Measurements from ENCODE around the gene MLLT11. TPM values are rescaled to one million over a fixed set of nuclear protein-coding genes. Genes with fewer than 3 reads are reported as not detected.
A peak's percentile ranks its signal among the peaks of the same experiment; 100 is the strongest.

MLLT11 gene, protein sequence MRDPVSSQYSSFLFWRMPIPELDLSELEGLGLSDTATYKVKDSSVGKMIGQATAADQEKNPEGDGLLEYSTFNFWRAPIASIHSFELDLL
- 27.9 and 37.0 TPM in 2 replicates for total RNA-seq (ENCODE audit: low replicate concordance)

DNA sequence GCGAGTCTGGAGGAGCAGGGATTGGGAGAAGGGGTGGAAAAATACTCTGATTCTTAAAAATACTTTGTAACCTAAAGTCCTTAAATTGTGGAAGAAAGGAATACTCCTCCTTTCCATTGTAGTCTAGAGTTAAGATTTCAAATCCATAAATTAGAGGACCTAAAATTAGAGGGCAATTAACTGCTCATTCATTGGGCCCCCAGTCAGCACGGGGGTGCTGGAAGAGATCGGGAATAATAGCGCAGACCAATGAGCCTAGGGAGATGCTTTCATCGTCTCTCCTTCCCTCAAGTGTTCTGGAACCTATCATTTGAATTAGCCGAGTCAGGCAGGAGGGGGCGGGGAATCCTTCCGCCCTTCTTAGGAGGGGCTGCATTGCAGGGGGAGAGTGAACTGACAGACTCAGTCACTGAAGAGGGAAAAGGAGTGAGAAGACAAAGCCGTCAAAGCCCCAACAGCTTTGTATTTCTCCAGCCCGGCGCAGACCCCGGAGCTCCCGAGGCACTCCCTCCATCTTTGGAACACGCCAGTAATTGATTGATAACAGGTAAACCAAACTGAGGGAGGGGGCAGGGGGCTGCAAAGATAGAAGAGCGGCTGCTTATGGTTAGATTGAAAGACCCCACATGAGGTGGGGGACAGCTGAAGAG lies at the start of gene MLLT11:
Gene MLLT11, plus strand, starts transcription at position 391 of the 650 bp plus-strand sequence. CDS start 6,828 bp downstream, outside the sequence.
- peak; percentile 94 for DNase-seq (ENCODE audit: low spot score)
- Histone ChIP-seq H3K4me2 (peak within 1 kb of the TSS; percentile 90), H3K79me2 (ENCODE audit: low read depth) (peaks cover 94% of the 10 kb centered on the region), H3K4me3 (peak within 1 kb of the TSS; percentile 89), H3K4me1 (peaks cover 17% of the 10 kb centered on the region), H3K27me3 (no peaks in the 10 kb centered on the region), H2AFZ (replicated peaks) (peak within 1 kb of the TSS; percentile 75), H3K36me3 (no peaks in the 10 kb centered on the region), H3K27ac (peak within 1 kb of the TSS; percentile 76), H4K20me1 (ENCODE audit: low read depth) (peaks cover 28% of the 10 kb centered on the region), H3K9me3 (ENCODE audit: low read depth) (no peaks in the 10 kb centered on the region), H3K9ac (peak within 1 kb of the TSS; percentile 75), H3F3A (ENCODE audit: low read depth) (peaks cover 22% of the 10 kb centered on the region)
- Mint-ChIP-seq H3K9me3 (no peaks in the 10 kb centered on the region), H3K36me3 (peaks cover 32% of the 10 kb centered on the region), H3K4me1 (peaks cover 41% of the 10 kb centered on the region), H3K27ac (peak within 1 kb of the TSS; percentile 92), H3K4me3 (peak within 1 kb of the TSS; percentile 93), H3K27me3 (ENCODE audit: insufficient read depth, low read depth) (peaks cover 11% of the 10 kb centered on the region)
- no peak for TF ChIP-seq EZH2 (IDR thresholded peaks at IDR 0.05)
- TF ChIP-seq, protein P1, sequence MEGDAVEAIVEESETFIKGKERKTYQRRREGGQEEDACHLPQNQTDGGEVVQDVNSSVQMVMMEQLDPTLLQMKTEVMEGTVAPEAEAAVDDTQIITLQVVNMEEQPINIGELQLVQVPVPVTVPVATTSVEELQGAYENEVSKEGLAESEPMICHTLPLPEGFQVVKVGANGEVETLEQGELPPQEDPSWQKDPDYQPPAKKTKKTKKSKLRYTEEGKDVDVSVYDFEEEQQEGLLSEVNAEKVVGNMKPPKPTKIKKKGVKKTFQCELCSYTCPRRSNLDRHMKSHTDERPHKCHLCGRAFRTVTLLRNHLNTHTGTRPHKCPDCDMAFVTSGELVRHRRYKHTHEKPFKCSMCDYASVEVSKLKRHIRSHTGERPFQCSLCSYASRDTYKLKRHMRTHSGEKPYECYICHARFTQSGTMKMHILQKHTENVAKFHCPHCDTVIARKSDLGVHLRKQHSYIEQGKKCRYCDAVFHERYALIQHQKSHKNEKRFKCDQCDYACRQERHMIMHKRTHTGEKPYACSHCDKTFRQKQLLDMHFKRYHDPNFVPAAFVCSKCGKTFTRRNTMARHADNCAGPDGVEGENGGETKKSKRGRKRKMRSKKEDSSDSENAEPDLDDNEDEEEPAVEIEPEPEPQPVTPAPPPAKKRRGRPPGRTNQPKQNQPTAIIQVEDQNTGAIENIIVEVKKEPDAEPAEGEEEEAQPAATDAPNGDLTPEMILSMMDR (IDR thresholded peaks at IDR 0.05) = peak; percentile 30

DNA sequence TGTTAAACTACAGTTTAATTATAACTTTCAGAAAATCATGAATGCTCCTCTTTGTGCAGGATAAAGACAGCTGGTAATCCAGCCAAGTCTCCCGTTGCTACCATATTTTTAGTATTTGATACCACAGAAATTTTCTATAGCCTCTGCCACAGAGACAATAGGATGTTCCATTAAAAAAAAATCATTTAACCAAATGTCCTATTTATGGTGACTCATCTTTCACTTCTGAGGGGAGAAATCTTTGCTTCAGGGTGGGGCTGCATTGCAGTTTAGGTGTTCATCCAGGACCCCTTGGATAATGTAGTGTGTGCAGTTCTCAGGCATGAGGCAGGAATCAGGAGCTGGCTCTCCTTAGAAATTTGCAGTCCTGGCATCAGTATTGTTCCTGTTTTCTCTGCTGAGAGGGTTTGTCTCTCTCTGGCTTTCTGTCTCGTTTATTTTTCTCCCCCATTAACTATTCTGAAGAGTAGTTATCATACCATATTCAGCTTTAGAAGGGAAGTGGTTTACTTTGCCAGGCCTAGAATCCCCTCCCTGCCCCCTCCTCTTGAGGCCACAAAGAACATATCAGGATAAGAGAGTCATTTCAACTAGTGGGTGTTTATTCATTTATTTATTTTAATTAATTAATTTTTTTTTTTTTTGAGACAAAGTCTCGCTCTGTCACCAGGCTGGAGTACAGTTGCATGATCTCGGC lies 48.9 kb upstream of the MLLT11 start:
- no peaks in the 10 kb centered on the region for H3K36me3 ChIP-seq
- H3K4me3 ChIP-seq = no peak overlapping the region
- no peak overlapping the region for H3K9ac ChIP-seq
- no peak overlapping the region for H2AFZ ChIP-seq (replicated peaks)
- H3K4me1 Mint-ChIP-seq = peaks cover 29% of the 10 kb centered on the region
- no peak overlapping the region for H3K27ac Mint-ChIP-seq
- H3F3A ChIP-seq (ENCODE audit: low read depth) = peaks cover 18% of the 10 kb centered on the region
- peaks cover 4% of the 10 kb centered on the region for H3K27me3 Mint-ChIP-seq (ENCODE audit: insufficient read depth, low read depth)
- H4K20me1 ChIP-seq (ENCODE audit: low read depth) = no peaks in the 10 kb centered on the region
- H3K36me3 Mint-ChIP-seq = peaks cover 3% of the 10 kb centered on the region
- no peak for DNase-seq (ENCODE audit: low spot score)
- H3K4me3 Mint-ChIP-seq = no peak overlapping the region
- no peaks in the 10 kb centered on the region for H3K9me3 ChIP-seq (ENCODE audit: low read depth)
- peaks cover 18% of the 10 kb centered on the region for H3K4me1 ChIP-seq
- H3K79me2 ChIP-seq (ENCODE audit: low read depth) = peaks cover 11% of the 10 kb centered on the region
- TF ChIP-seq, protein P1 (IDR thresholded peaks at IDR 0.05) = no peak
- TF ChIP-seq EZH2 (IDR thresholded peaks at IDR 0.05) (no peak), EZH2phosphoT487 (IDR thresholded peaks at IDR 0.05) (no peak)
- no peak overlapping the region for H3K4me2 ChIP-seq
- H3K9me3 Mint-ChIP-seq = no peaks in the 10 kb centered on the region
- H3K27ac ChIP-seq = no peak overlapping the region
- H3K27me3 ChIP-seq = no peaks in the 10 kb centered on the region

DNA sequence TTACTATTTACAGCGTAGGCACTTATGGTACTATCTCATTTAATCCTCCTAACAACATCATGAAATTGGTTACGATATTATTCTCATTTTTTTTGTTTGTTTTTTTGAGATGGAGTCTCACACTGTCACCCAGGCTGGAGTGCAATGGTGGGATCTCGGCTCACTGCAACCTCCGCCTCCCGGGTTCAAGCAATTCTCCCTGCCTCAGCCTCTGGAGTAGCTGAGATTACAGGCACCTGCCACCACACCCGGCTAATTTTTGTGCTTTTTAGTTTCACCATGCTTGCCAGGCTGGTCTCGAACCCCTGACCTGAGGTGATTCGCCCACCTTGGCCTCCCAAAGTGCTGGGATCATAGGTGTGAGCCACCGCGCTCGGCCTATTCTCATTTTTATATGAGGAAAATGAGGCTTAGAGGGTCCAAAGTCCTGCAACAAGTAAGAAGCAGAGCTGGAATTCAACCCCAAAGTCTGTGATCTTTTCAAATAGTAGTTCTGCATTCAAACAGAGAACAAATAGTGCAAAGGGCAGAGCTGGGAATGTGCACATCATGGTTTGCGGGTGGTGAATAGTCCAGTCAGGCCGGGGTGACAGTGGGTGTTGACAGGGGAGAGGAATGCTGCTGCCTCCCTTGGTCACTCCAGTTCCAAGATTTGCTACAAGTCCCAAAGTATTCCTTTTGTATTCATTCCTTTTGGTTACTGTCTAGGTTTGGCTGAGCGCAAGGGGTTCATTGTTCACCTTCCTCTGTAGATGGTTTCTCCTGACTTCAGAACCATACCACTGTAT lies 47.3 kb upstream of the MLLT11 start:
- Histone ChIP-seq H3K4me3 (no peak overlapping the region), H3F3A (ENCODE audit: low read depth) (peaks cover 2% of the 10 kb centered on the region), H3K9ac (peak overlapping the region; percentile 34), H3K4me2 (no peak overlapping the region), H4K20me1 (ENCODE audit: low read depth) (no peaks in the 10 kb centered on the region), H3K79me2 (ENCODE audit: low read depth) (peaks cover 11% of the 10 kb centered on the region), H3K27ac (no peak overlapping the region), H3K27me3 (no peaks in the 10 kb centered on the region), H3K4me1 (peaks cover 7% of the 10 kb centered on the region), H3K36me3 (no peaks in the 10 kb centered on the region), H2AFZ (replicated peaks) (no peak overlapping the region), H3K9me3 (ENCODE audit: low read depth) (no peaks in the 10 kb centered on the region)
- H3K9me3 Mint-ChIP-seq = no peaks in the 10 kb centered on the region
- TF ChIP-seq, protein P1 (IDR thresholded peaks at IDR 0.05) = no peak
- no peak for TF ChIP-seq EZH2 (IDR thresholded peaks at IDR 0.05)
- TF ChIP-seq EZH2phosphoT487 (IDR thresholded peaks at IDR 0.05) = no peak
- H3K27ac Mint-ChIP-seq = no peak overlapping the region
- H3K27me3 Mint-ChIP-seq (ENCODE audit: insufficient read depth, low read depth) = peaks cover 2% of the 10 kb centered on the region
- DNase-seq (ENCODE audit: low spot score) = no peak
- H3K4me1 Mint-ChIP-seq = peaks cover 14% of the 10 kb centered on the region
- peaks cover 3% of the 10 kb centered on the region for H3K36me3 Mint-ChIP-seq
- H3K4me3 Mint-ChIP-seq = no peak overlapping the region
